Tibial artery (tissue), 4 donors: ENCODE results near the gene SLC38A5.
"Not testable (repeated sequence)": the region's sequence is repeated elsewhere in the genome, so short reads cannot be mapped to it uniquely, and the experiment has no call there.

ENCODE experiments used
- DNase-seq, 2 donors: peaks; one replicate each; pipeline ENCODE4 v3.0.0-alpha.2; 2019
- H3K27ac ChIP-seq, 2 donors: fragments of 200-600 bp; sonication (generic) in 1 of 2; 1 replicate in 1 of 2; 2 replicates in 1 of 2; pipeline ENCODE4 v1.5.1; 2018 to 2019; ENCODE audit warnings: mild to moderate bottlenecking in 1 of 2
- H3K27me3 ChIP-seq, 2 donors: fragments of 200-600 bp; sonication (generic) in 1 of 2; one replicate each; pipeline versions ENCODE4 v1.5.1 to v1.6.0; 2016 to 2019
- H3K36me3 ChIP-seq, 3 donors: fragments of 200-600 bp; sonication (generic) in 2 of 3; one replicate each; pipeline ENCODE4 v1.5.1; 2016 to 2019; ENCODE audit warnings: mild to moderate bottlenecking in 2 of 3
- H3K4me1 ChIP-seq, 4 donors: fragments of 200-600 bp; sonication (generic) in 2 of 4; 1 replicate in 3 of 4; 2 replicates in 1 of 4; pipeline ENCODE4 v1.5.1; 2016 to 2019
- H3K4me3 ChIP-seq, 2 donors: fragments of 200-600 bp; sonication (generic) in 1 of 2; 1 replicate in 1 of 2; 2 replicates in 1 of 2; pipeline ENCODE4 v1.5.1; 2018 to 2019; ENCODE audit warnings: mild to moderate bottlenecking in 2 of 2
- H3K9me3 ChIP-seq, 3 donors: fragments of 200-600 bp; sonication (generic) in 1 of 3; one replicate each; pipeline ENCODE4 v1.5.1; 2016 to 2019
- intact Hi-C: fragments of 100-400 bp; cut with DNase I; formaldehyde crosslinking; loops from one replicate; pipeline ENCODE4 v1.15.0; 2023; ENCODE audit warnings: low total_unique reads
- TF ChIP-seq, protein P1 (sequence below), 2 experiments: fragments of 200-600 bp in 1 of 2; fragments of 450-650 bp in 1 of 2; IDR thresholded peaks; one replicate each; pipeline ENCODE4 v1.5.1; 2017 to 2019; ENCODE audit warnings: antibody characterized with exemption in 2 of 2, mild to moderate bottlenecking in 1 of 2, moderate library complexity in 1 of 2

The SLC38A5 gene

GRCh38 chrX:48458711-48459110 is 11.3 kb downstream of the SLC38A5 start:
- H3K4me3 ChIP-seq, result no peak overlapping the region
- no peak overlapping the region for H3K27ac ChIP-seq
- no peak for DNase-seq
- H3K27me3 ChIP-seq, result no peaks in the 10 kb centered on the region
- H3K36me3 ChIP-seq, result no peaks in the 10 kb centered on the region
- intact Hi-C loops, result no loop called here
- TF ChIP-seq, protein P1, sequence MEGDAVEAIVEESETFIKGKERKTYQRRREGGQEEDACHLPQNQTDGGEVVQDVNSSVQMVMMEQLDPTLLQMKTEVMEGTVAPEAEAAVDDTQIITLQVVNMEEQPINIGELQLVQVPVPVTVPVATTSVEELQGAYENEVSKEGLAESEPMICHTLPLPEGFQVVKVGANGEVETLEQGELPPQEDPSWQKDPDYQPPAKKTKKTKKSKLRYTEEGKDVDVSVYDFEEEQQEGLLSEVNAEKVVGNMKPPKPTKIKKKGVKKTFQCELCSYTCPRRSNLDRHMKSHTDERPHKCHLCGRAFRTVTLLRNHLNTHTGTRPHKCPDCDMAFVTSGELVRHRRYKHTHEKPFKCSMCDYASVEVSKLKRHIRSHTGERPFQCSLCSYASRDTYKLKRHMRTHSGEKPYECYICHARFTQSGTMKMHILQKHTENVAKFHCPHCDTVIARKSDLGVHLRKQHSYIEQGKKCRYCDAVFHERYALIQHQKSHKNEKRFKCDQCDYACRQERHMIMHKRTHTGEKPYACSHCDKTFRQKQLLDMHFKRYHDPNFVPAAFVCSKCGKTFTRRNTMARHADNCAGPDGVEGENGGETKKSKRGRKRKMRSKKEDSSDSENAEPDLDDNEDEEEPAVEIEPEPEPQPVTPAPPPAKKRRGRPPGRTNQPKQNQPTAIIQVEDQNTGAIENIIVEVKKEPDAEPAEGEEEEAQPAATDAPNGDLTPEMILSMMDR (IDR thresholded peaks at IDR 0.05), result no peak
- H3K9me3 ChIP-seq, result peaks cover 0 to 7% (median 0%) of the 10 kb centered on the region in 3 donors
- H3K4me1 ChIP-seq, result no peaks in the 10 kb centered on the region

DNA sequence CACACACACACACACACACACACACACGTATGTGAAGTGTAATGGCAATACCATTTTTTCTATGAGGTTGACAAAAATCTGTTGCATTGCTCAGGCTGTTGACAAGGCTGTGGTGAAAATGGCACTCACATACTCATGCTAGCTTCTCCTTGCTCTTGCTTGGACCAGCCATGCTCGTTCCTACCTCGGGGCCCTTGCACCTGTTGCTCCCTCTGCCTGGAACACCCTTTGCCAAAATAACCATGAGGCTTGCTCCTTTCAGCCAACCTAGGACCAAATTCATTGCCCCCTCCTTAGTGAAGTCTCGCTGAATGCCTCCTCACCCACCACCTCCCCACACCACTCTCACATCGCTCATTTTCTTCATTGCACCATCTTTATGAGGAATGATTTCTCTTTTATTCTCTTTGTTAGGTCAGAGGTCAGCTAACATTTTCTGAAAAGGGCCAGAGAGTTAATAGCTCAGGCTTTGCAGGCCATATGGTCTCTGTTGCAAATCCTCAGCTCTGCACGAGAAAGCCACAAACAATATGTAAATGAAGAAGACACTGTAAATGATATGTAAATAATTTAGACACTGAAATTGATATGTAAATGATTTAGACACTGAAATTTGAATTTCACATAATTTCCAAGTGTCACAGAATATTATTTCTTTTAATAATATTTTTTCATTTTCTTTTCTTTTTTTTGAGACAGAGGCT is 13.3 kb downstream of the SLC38A5 start:
- no peaks in the 10 kb centered on the region for H3K36me3 ChIP-seq
- no peak overlapping the region for H3K27ac ChIP-seq
- no peak for DNase-seq
- H3K4me3 ChIP-seq, result no peak overlapping the region
- TF ChIP-seq, protein P1 (IDR thresholded peaks at IDR 0.05), result no peak
- H3K4me1 ChIP-seq, result no peaks in the 10 kb centered on the region
- intact Hi-C loops, result no loop called here
- peaks cover 0 to 7% (median 0%) of the 10 kb centered on the region in 3 donors for H3K9me3 ChIP-seq
- no peaks in the 10 kb centered on the region for H3K27me3 ChIP-seq

GRCh38 chrX:48451708-48452107 is 18.4 kb downstream of the SLC38A5 start:
- peaks cover 0 to 7% (median 0%) of the 10 kb centered on the region in 3 donors for H3K9me3 ChIP-seq
- H3K27me3 ChIP-seq, result no peaks in the 10 kb centered on the region
- intact Hi-C loops, result no loop called here
- no peaks in the 10 kb centered on the region for H3K36me3 ChIP-seq
- H3K4me3 ChIP-seq, result no peak overlapping the region
- TF ChIP-seq, protein P1 (IDR thresholded peaks at IDR 0.05), result no peak
- no peak for DNase-seq
- H3K27ac ChIP-seq, result no peak overlapping the region
- H3K4me1 ChIP-seq, result no peaks in the 10 kb centered on the region

DNA sequence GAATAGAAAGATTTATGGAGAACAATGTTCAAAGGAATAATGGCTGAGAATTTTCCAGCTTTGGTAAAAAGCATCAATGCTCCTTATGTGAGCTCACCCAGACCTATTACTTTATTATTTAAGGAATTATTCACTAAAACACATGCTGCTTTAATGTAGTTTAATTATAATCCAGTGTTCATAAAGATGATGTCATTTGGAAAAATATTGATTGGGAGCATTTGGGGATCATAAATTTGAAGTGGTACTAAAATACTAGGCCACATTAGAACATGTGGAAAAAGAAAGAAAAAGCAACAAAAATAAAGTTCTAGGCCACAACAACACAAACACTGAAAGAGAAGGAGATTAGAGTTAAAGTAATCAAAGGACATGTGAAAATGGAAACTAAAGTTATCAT is 20.0 kb downstream of the SLC38A5 start:
- no peak for DNase-seq
- intact Hi-C loops, result no loop called here

GRCh38 chrX:48447201-48447600 is 22.9 kb downstream of the SLC38A5 start:
- intact Hi-C loops, H3K4me3 ChIP-seq, H3K9me3 ChIP-seq, H3K27ac ChIP-seq, H3K4me1 ChIP-seq, H3K36me3 ChIP-seq, H3K27me3 ChIP-seq, DNase-seq: not testable (repeated sequence)

More for the DNA sequence above, 20.0 kb downstream of the SLC38A5 start:
- Histone ChIP-seq H3K27me3 (no peaks in the 10 kb centered on the region), H3K36me3 (no peaks in the 10 kb centered on the region), H3K27ac (no peak overlapping the region), H3K4me1 (no peaks in the 10 kb centered on the region), H3K4me3 (no peak overlapping the region), H3K9me3 (peaks cover 0 to 3% (median 0%) of the 10 kb centered on the region in 3 donors)
- TF ChIP-seq, protein P1 (IDR thresholded peaks at IDR 0.05), result no peak

- H3K4me1 ChIP-seq, H3K27me3 ChIP-seq, H3K9me3 ChIP-seq, intact Hi-C loops, DNase-seq, H3K36me3 ChIP-seq, H3K27ac ChIP-seq, H3K4me3 ChIP-seq: not testable (repeated sequence)
These were observed 36.3 kb downstream of the SLC38A5 start for GRCh38 chrX:48433713-48434112.

DNA sequence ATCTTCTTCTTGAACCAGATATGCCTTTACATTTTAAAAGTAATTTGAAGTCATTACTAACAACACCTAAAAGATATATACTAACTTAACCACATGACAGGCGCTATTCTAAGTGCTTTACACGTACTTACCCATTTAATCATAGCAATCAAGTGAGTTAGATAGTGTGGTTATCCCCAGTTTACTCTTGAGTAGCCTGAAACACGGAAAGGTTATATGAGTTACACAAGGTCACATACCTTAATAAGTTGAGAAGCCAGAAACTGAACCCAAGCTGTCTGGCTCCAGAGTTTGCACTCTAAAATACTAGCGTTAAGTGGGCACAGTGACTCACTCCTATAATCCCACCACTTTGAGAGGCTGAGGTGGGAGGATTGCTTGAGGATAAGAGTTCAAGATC is 39.9 kb downstream of the SLC38A5 start:
- H3K4me3 ChIP-seq, intact Hi-C loops: not testable (repeated sequence)

DNA sequence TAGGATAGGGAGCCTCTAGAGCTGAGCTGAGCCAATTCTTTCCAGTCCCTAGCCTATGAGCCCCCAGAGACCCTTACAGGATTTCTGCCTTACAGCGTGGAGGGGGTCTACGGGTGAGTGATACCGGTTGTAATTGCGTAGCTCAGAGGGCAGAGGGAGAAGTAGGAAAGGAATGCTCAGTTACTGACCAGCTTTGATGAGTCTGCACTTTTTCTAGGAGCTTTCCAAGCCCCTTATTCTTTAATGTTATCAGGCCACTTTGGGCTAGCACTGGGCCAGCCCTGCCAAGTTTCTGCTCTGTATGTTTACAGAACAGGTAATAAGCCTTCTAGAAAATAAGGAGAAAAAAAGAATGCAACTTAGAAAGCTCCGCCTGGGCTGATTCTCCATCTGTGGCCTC is 40.5 kb downstream of the SLC38A5 start:
- H3K27ac ChIP-seq, DNase-seq, H3K9me3 ChIP-seq, H3K4me1 ChIP-seq, H3K36me3 ChIP-seq, H3K27me3 ChIP-seq, H3K4me3 ChIP-seq, intact Hi-C loops: not testable (repeated sequence)

More for the DNA sequence above, 39.9 kb downstream of the SLC38A5 start:
- H3K36me3 ChIP-seq, H3K4me1 ChIP-seq, H3K9me3 ChIP-seq, DNase-seq, H3K27me3 ChIP-seq, H3K27ac ChIP-seq: not testable (repeated sequence)

DNA sequence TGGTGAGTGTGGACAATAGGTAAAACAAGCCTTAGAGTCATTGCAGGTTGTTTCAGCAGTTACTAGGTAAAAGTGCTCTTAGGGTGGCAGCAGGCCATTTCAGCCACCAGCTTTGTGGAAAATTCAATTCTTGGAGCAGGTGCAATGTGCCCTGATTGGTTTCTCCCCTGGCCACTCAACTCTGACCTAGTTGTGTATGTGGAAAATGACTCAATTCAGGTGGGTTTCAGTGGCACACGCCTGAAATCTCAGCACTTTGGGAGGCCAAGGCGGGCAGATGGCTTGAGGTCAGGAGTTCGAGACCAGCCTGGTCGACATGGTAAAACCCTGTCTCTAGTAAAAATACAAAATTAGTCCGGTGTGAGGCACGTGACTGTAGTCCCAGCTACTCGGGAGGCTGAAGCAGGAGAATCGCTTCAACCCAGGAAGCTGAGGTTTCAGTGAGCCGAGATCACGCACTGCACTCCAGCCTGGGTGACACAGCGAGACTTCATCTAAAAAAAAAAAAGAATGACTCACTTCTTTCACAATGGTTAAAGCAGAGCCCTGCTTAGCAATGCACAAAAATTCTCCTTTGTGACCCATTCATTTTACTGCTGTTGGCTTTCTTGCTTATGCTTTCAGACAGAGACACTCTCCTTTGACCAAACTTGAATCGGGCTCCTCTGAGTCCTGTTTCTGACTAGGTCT is 42.9 kb downstream of the SLC38A5 start:
- H3K4me1 ChIP-seq, H3K27ac ChIP-seq, H3K9me3 ChIP-seq, H3K36me3 ChIP-seq, H3K27me3 ChIP-seq, H3K4me3 ChIP-seq, DNase-seq, intact Hi-C loops: not testable (repeated sequence)

GRCh38 chrX:48411860-48412259 is 58.2 kb downstream of the SLC38A5 start, which contains the start of gene SSX4B:
TSS of gene SSX4B (minus strand) at chrX:48411960. CDS start at chrX:48411372, 588 bp downstream.
- H3K4me3 ChIP-seq, DNase-seq, H3K4me1 ChIP-seq, H3K9me3 ChIP-seq, H3K27ac ChIP-seq, H3K36me3 ChIP-seq, intact Hi-C loops, H3K27me3 ChIP-seq: not testable (repeated sequence)
